H1 (cell line): ENCODE results near the gene ARHGEF16. TPM values are rescaled to one million over a fixed set of nuclear protein-coding genes. Genes with fewer than 3 reads are reported as not detected.

Source experiments
- EP300 ChIP-seq, 2 experiments: IDR thresholded peaks; 1 replicate in 1 of 2; 2 replicates in 1 of 2; pipeline ENCODE4 v1.6.1; 2011 to 2012; ENCODE audit warnings: low read depth in 2 of 2, low read length in 2 of 2, mild to moderate bottlenecking in 2 of 2, borderline replicate concordance in 1 of 2, inconsistent platforms in 1 of 2, moderate library complexity in 1 of 2
- RAD21 ChIP-seq, 2 experiments: IDR thresholded peaks in 1 of 2; conservative IDR thresholded peaks in 1 of 2; 2 replicates each; pipeline ENCODE4 v1.6.1; 2011; ENCODE audit warnings: low read depth in 2 of 2, low read length in 2 of 2, improper control_type of control experiment in 1 of 2, inconsistent platforms in 1 of 2, mild to moderate bottlenecking in 1 of 2, moderate library complexity in 1 of 2
- RBBP5 ChIP-seq: IDR thresholded peaks from 2 replicates; pipeline ENCODE4 v1.7.1; 2012; ENCODE audit warnings: low read depth, mild to moderate bottlenecking, inconsistent platforms, low read length, moderate library complexity, borderline replicate concordance
- YY1 ChIP-seq: IDR thresholded peaks from 2 replicates; pipeline ENCODE4 v1.6.1; 2011; ENCODE audit warnings: low read depth, mild to moderate bottlenecking, low read length
- polyA plus RNA-seq, 7 experiments: library from polyadenylated mRNA; depleted of rRNA in 3 of 7; stranded (reverse) in 5 of 7; unstranded in 2 of 7; fragments of >200 nt in 5 of 7; fragments of 200-250 nt in 2 of 7; gene quantifications; 1 replicate in 5 of 7; 2 replicates in 1 of 7; 4 replicates in 1 of 7; pipeline versions ENCODE4 v1.2.1 to v1.2.3, GENCODE V29; 2011 to 2013; ENCODE audit warnings: missing spikeins in 2 of 7, mixed read lengths in 2 of 7
- total RNA-seq: library from RNA; stranded (reverse); fragmentation: NEBNext Ultra II Directional; extraction: Animal tissue kit (Norgen Biotek cat#: 25700); gene quantifications from 2 replicates; pipeline ENCODE4 v1.2.1, GENCODE V29; 2021
- TF ChIP-seq, protein P1 (sequence below): fragments of 300-600 bp; sonication (generic); IDR thresholded peaks from 2 replicates; pipeline ENCODE4 v1.7.1; 2012; ENCODE audit warnings: low read length, moderate library complexity, mild to moderate bottlenecking, inconsistent platforms; ENCODE audit not compliant: insufficient replicate concordance
- TF ChIP-seq, protein P2 (sequence below): IDR thresholded peaks from 2 replicates; pipeline ENCODE4 v1.6.1; 2012; ENCODE audit warnings: inconsistent platforms

Gene ARHGEF16
- total and polyA plus RNA-seq, 2 of the 8 experiments (the other 6 are each of a cell fraction or from before 2014, with no cell fraction given) = 18.3 to 20.7 TPM

DNA sequence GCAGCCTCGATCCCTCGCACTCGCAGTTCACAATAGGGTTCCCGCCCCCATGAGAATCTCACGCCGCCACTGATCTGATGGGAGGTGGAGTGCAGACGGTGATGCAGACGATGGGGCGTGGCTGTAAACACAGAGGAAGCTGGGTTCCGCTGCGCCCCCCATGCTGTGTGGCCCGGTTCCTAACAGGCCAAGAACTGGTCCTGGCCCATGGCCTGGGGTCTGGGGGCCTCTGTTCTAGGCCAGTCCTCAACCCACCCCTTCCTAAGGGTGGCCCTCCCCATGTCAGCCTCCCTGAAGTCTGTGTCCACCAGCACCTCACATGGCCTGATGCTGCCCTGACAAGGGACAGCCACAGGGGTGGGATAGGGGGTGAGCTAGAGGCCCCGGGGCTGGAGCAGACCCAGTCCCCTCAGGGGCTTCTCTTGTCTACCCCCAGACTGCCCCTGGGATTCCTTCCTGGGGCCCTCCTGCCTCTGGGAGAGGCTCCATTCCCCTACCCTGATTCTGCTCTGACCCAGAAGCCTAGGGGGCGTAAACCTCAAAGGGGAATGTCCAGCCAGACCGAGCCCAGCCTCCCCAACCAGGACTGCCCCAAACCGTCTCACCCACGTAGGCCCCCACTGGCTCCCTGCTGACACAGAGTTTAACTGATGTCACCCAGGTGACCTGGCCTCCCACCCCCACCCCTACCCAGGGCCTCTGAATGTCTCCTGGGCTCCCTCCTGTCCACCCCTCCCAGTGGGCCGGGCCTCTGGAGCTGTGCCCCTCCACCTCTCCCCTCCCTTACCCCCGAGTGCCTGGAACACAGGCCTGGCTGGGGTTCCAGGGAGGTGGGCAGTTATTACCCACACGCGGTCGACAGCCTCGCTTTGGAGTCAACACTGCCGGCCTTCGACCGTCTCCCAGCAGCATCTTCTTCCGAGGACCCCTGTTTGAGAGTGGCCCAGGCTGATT, 14.8 kb upstream of the ARHGEF16 start (continued):
- TF ChIP-seq, protein P1, sequence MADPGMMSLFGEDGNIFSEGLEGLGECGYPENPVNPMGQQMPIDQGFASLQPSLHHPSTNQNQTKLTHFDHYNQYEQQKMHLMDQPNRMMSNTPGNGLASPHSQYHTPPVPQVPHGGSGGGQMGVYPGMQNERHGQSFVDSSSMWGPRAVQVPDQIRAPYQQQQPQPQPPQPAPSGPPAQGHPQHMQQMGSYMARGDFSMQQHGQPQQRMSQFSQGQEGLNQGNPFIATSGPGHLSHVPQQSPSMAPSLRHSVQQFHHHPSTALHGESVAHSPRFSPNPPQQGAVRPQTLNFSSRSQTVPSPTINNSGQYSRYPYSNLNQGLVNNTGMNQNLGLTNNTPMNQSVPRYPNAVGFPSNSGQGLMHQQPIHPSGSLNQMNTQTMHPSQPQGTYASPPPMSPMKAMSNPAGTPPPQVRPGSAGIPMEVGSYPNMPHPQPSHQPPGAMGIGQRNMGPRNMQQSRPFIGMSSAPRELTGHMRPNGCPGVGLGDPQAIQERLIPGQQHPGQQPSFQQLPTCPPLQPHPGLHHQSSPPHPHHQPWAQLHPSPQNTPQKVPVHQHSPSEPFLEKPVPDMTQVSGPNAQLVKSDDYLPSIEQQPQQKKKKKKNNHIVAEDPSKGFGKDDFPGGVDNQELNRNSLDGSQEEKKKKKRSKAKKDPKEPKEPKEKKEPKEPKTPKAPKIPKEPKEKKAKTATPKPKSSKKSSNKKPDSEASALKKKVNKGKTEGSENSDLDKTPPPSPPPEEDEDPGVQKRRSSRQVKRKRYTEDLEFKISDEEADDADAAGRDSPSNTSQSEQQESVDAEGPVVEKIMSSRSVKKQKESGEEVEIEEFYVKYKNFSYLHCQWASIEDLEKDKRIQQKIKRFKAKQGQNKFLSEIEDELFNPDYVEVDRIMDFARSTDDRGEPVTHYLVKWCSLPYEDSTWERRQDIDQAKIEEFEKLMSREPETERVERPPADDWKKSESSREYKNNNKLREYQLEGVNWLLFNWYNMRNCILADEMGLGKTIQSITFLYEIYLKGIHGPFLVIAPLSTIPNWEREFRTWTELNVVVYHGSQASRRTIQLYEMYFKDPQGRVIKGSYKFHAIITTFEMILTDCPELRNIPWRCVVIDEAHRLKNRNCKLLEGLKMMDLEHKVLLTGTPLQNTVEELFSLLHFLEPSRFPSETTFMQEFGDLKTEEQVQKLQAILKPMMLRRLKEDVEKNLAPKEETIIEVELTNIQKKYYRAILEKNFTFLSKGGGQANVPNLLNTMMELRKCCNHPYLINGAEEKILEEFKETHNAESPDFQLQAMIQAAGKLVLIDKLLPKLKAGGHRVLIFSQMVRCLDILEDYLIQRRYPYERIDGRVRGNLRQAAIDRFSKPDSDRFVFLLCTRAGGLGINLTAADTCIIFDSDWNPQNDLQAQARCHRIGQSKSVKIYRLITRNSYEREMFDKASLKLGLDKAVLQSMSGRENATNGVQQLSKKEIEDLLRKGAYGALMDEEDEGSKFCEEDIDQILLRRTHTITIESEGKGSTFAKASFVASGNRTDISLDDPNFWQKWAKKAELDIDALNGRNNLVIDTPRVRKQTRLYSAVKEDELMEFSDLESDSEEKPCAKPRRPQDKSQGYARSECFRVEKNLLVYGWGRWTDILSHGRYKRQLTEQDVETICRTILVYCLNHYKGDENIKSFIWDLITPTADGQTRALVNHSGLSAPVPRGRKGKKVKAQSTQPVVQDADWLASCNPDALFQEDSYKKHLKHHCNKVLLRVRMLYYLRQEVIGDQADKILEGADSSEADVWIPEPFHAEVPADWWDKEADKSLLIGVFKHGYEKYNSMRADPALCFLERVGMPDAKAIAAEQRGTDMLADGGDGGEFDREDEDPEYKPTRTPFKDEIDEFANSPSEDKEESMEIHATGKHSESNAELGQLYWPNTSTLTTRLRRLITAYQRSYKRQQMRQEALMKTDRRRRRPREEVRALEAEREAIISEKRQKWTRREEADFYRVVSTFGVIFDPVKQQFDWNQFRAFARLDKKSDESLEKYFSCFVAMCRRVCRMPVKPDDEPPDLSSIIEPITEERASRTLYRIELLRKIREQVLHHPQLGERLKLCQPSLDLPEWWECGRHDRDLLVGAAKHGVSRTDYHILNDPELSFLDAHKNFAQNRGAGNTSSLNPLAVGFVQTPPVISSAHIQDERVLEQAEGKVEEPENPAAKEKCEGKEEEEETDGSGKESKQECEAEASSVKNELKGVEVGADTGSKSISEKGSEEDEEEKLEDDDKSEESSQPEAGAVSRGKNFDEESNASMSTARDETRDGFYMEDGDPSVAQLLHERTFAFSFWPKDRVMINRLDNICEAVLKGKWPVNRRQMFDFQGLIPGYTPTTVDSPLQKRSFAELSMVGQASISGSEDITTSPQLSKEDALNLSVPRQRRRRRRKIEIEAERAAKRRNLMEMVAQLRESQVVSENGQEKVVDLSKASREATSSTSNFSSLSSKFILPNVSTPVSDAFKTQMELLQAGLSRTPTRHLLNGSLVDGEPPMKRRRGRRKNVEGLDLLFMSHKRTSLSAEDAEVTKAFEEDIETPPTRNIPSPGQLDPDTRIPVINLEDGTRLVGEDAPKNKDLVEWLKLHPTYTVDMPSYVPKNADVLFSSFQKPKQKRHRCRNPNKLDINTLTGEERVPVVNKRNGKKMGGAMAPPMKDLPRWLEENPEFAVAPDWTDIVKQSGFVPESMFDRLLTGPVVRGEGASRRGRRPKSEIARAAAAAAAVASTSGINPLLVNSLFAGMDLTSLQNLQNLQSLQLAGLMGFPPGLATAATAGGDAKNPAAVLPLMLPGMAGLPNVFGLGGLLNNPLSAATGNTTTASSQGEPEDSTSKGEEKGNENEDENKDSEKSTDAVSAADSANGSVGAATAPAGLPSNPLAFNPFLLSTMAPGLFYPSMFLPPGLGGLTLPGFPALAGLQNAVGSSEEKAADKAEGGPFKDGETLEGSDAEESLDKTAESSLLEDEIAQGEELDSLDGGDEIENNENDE = no peak
- no peak for TF ChIP-seq RBBP5
- TF ChIP-seq, protein P2, sequence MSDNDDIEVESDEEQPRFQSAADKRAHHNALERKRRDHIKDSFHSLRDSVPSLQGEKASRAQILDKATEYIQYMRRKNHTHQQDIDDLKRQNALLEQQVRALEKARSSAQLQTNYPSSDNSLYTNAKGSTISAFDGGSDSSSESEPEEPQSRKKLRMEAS = no peak
- TF ChIP-seq RAD21 (IDR thresholded peaks at IDR 0.05 in 1 of 2, conservative IDR thresholded peaks at IDR 0.05 in 1 of 2; ENCODE audit: low read depth in 2 of 2, low read length in 2 of 2) = no peak
- TF ChIP-seq YY1 = no peak
- no peak for TF ChIP-seq EP300 (IDR thresholded peaks at IDR 0.05; ENCODE audit: borderline replicate concordance in 1 of 2, low read depth in 2 of 2, low read length in 2 of 2)
